Omental fat pad (tissue), 4 donors: ENCODE results near the gene LRP1-AS. TPM values are rescaled to one million over a fixed set of nuclear protein-coding genes. Genes with fewer than 3 reads are reported as not detected.
A peak's percentile ranks its signal among the peaks of the same experiment; 100 is the strongest.

ENCODE experiments used
- ATAC-seq: fragments of 150-250 bp; one replicate; pipeline ENCODE4 v1.9.1; 2016; ENCODE audit warnings: mild to moderate bottlenecking, moderate library complexity; ENCODE audit not compliant: low FRiP score
- DNase-seq: peaks from one replicate; pipeline ENCODE4 v3.0.0-alpha.2; 2019; ENCODE audit warnings: low spot score
- total RNA-seq, 4 donors: library from RNA; depleted of rRNA; stranded (reverse); fragments of >200 nt; gene quantifications; one replicate each; pipeline ENCODE4 v1.1.0, GENCODE V29; 2016
- TF ChIP-seq, protein P1 (sequence below), 3 donors: fragments of 450-650 bp; IDR thresholded peaks; one replicate each; pipeline ENCODE4 v1.5.1; 2016 to 2017; ENCODE audit warnings: antibody characterized with exemption in 3 of 3, mild to moderate bottlenecking in 3 of 3, moderate library complexity in 2 of 3

The LRP1-AS gene
- total RNA-seq, 4 donors from 2014 or later = not detected

DNA sequence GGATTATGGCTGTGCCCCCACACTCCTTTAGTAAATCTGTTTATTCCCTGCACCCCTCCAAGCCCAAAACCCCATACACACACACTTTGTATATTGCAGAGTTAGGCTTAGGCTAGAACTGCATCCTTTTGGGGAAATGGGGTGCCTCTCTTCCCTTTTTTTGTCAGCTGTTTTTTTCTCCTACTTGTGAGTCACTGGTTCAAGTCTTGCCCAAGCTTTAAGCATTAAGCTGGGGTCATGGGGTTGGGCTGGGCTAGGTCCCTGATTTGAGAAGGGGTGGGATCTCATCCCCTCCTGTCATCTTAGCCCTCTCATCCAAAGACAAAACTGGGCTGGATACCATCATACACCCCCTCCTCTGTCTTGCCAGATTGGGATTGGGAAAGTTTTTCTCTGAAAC, 17.5 kb downstream of the LRP1-AS start:
- TF ChIP-seq, protein P1, sequence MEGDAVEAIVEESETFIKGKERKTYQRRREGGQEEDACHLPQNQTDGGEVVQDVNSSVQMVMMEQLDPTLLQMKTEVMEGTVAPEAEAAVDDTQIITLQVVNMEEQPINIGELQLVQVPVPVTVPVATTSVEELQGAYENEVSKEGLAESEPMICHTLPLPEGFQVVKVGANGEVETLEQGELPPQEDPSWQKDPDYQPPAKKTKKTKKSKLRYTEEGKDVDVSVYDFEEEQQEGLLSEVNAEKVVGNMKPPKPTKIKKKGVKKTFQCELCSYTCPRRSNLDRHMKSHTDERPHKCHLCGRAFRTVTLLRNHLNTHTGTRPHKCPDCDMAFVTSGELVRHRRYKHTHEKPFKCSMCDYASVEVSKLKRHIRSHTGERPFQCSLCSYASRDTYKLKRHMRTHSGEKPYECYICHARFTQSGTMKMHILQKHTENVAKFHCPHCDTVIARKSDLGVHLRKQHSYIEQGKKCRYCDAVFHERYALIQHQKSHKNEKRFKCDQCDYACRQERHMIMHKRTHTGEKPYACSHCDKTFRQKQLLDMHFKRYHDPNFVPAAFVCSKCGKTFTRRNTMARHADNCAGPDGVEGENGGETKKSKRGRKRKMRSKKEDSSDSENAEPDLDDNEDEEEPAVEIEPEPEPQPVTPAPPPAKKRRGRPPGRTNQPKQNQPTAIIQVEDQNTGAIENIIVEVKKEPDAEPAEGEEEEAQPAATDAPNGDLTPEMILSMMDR (IDR thresholded peaks at IDR 0.05) = no peak
- ATAC-seq = peak; percentile 26
- no peak for DNase-seq

GRCh38 chr12:57129321-57129842, 18.0 kb downstream of the LRP1-AS start:
- TF ChIP-seq, protein P1 (IDR thresholded peaks at IDR 0.05) = no peak
- ATAC-seq (no peak), DNase-seq (no peak)

GRCh38 chr12:57128519-57129247, 18.7 kb downstream of the LRP1-AS start:
- no peak for ATAC-seq
- DNase-seq = no peak

GRCh38 chr12:57127726-57128518, 19.5 kb downstream of the LRP1-AS start, which contains the start of gene LRP1:
Gene LRP1, plus strand, starts transcription at chr12:57128483. Its CDS starts 482 bp downstream, at chr12:57128965.
- ATAC-seq = peak; percentile 60
- no peak for DNase-seq
- TF ChIP-seq, protein P1 (IDR thresholded peaks at IDR 0.05) = no peak

More at GRCh38 chr12:57128519-57129247, 18.7 kb downstream of the LRP1-AS start:
- TF ChIP-seq, protein P1 (IDR thresholded peaks at IDR 0.05) = no peak

DNA sequence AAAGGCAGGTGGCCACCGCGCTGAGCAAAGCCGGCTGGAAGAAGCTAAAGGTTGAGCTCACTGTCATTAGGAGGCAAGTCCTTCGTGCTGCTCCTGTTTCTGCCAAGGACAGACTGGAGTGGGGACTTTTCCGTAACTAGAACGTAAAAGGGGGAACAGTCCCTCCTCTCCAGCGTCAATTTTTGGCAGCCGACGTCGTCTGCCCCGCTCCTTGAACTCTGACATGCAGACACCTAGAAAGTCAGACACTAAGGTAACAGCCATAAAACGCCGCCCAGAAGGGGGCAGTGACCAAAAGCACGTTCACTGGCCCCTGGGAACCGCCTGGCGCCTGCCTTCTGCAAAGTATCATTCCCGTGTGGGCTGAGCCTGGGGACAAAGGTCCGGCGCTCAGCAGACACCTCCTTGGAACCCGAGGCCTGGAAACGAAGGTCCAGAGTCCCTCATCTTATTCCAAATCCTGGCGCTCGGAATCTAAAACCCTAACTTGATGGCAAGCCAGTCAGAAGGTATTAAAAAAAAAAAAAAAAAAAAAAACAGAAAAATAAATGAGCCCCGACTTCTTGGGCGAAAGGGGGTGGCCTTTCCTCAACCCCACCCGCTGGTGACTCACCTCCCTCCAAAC, 20.2 kb downstream of the LRP1-AS start:
- no peak for ATAC-seq
- TF ChIP-seq, protein P1 (IDR thresholded peaks at IDR 0.05) = no peak
- DNase-seq = no peak

DNA sequence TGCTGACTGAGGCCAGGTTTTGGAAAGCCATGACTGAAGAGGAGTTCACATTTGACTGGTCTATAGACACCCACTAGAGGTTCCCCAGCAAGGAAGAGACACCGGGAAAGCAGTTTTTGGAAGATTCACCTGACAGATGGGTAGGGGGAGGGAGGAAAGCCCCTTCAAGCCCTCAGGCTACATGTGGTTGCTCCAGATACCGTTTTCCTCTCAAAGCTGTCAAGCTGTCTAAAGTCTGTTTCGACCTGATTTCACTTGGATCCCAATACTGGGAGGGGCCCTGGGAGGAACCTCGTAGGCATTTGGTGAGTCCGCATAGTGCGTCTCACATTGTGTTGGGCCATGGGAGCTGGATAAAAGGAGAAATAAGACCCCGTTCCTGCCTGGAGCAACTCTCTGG, 20.9 kb downstream of the LRP1-AS start:
- ATAC-seq (no peak), DNase-seq (no peak)
- TF ChIP-seq, protein P1 (IDR thresholded peaks at IDR 0.05) = no peak
